Mucosa of descending colon (tissue), 3 donors: ENCODE measurements around the gene GLT8D1. TPM values are rescaled to one million over a fixed set of nuclear protein-coding genes. Genes with fewer than 3 reads are reported as not detected.
A peak's percentile ranks its signal among the peaks of the same experiment; 100 is the strongest.
"Not testable (repeated sequence)": the region's sequence is repeated elsewhere in the genome, so short reads cannot be mapped to it uniquely, and the experiment has no call there.

Experiments
- ATAC-seq: fragments of 200-7000 bp; cut with Tn5 transposase; one replicate; pipeline ENCODE4 v1.9.1; 2020; ENCODE audit warnings: mild to moderate bottlenecking, moderate library complexity
- DNase-seq, 3 donors: peaks; one replicate each; pipeline ENCODE4 v3.0.0-alpha.2; 2020
- H3K36me3 ChIP-seq: fragments of 200-600 bp; one replicate; pipeline ENCODE4 v1.8.0; 2021; ENCODE audit warnings: low read depth, mild to moderate bottlenecking
- H3K4me1 ChIP-seq: fragments of 200-600 bp; one replicate; pipeline ENCODE4 v1.8.0; 2021; ENCODE audit warnings: low read depth, mild to moderate bottlenecking
- H3K4me3 ChIP-seq: fragments of 200-600 bp; one replicate; pipeline ENCODE4 v1.8.0; 2021; ENCODE audit warnings: mild to moderate bottlenecking
- H3K9me3 ChIP-seq: fragments of 200-600 bp; one replicate; pipeline ENCODE4 v1.8.0; 2021; ENCODE audit warnings: mild to moderate bottlenecking
- intact Hi-C, 2 donors: fragments of 100-400 bp; cut with DNase I in 1 of 2; cut with micrococcal nuclease in 1 of 2; formaldehyde crosslinking; loops; one replicate each; pipeline versions ENCODE4 v1.11.0 to v1.11.1; 2022; cut with DNase I, micrococcal nuclease
- total RNA-seq, 3 donors: library from RNA; stranded (reverse); fragmentation: NEBNext Ultra II Directional in 2 of 3; extraction: Animal tissue kit (Norgen Biotek cat#: 25700) in 2 of 3; gene quantifications; one replicate each; pipeline versions ENCODE4 v1.2.1 to v1.2.4, GENCODE V29; 2021 to 2023
- TF ChIP-seq, protein P1 (sequence below): fragments of 200-600 bp; IDR thresholded peaks from one replicate; pipeline ENCODE4 v1.8.0; 2022; ENCODE audit warnings: antibody characterized with exemption, mild to moderate bottlenecking
- donor health status: DM: no; HTN: no; CAD: no; lungs with moderate emphysema.
- donor health status: DM: no; HTN: no; CAD: no.
- donor health status: DM: no; HTN: yes; CAD: no.

GLT8D1 gene
- total RNA-seq, 3 donors from 2014 or later = 24.4 to 36.0 (median 30.7) TPM

DNA sequence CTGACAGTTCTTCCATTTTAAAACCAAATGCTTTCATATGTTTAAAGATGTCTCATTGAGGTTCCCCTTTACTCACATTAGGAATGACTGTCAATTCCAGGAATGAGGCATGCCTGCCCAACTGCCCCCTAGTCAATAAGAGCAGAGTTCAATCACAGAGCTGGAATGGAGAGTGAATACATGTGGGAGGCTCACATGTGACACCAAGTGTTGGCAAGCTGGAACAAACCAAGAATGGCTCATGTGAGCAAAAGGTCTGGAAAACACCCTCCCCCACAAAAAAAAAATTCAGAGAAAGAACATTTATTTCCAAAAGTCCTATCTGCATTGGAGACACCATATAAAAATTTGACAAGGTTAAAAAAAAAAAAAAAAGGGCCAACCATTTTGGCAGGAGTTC lies 23.6 kb downstream of the GLT8D1 start:
- Histone ChIP-seq H3K4me1 (peaks cover 22% of the 10 kb centered on the region), H3K9me3 (no peaks in the 10 kb centered on the region), H3K36me3 (peaks cover 6% of the 10 kb centered on the region), H3K4me3 (no peak overlapping the region)
- no peak for ATAC-seq
- DNase-seq = no peak
- intact Hi-C loops = no loop called here
- TF ChIP-seq, protein P1, sequence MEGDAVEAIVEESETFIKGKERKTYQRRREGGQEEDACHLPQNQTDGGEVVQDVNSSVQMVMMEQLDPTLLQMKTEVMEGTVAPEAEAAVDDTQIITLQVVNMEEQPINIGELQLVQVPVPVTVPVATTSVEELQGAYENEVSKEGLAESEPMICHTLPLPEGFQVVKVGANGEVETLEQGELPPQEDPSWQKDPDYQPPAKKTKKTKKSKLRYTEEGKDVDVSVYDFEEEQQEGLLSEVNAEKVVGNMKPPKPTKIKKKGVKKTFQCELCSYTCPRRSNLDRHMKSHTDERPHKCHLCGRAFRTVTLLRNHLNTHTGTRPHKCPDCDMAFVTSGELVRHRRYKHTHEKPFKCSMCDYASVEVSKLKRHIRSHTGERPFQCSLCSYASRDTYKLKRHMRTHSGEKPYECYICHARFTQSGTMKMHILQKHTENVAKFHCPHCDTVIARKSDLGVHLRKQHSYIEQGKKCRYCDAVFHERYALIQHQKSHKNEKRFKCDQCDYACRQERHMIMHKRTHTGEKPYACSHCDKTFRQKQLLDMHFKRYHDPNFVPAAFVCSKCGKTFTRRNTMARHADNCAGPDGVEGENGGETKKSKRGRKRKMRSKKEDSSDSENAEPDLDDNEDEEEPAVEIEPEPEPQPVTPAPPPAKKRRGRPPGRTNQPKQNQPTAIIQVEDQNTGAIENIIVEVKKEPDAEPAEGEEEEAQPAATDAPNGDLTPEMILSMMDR = no peak

DNA sequence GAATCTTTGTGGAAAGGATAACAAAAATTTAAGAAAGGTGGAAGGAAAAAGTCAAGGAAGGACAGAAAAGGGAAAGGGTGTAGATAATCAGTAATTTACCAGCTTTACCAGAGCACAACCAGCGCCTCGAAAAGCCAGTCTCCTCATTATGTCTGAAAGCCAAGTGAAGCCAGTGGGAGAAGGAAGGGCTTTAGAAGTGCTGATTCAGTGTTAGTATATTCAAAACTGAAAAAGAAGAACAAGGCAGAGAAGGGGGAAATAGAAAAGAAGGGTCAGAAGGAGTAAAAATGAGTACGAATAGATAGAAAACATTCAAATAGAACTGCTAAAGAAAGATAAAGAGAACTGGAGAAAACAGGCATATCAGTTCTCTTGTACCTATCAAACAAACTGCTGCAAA lies 24.0 kb downstream of the GLT8D1 start:
- ATAC-seq (no peak), DNase-seq (no peak)
- TF ChIP-seq, protein P1 = no peak
- Histone ChIP-seq H3K4me1 (peaks cover 18% of the 10 kb centered on the region), H3K4me3 (no peak overlapping the region), H3K9me3 (no peaks in the 10 kb centered on the region), H3K36me3 (peaks cover 6% of the 10 kb centered on the region)
- intact Hi-C loops = no loop called here

DNA sequence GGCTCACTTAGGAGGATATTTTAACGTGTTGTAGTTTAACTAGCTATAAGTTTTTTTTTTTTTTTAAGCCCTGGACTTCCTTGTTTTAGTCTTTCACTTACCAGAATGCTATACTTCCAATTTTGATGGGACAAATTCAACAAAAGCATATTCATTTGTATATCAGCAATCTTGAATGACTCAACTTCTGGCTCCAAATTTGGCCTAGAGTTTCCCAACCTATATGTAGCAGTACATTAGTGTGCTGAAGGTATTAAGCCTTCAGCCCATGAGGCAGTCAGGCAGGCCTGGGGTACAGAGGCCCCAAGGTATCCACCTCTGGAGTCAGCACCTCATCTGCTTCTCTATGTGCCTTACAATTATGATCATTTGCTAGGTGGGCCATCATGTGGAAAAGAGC lies 25.8 kb downstream of the GLT8D1 start:
- DNase-seq = no peak
- intact Hi-C loops = no loop called here
- Histone ChIP-seq H3K36me3 (peaks cover 6% of the 10 kb centered on the region), H3K9me3 (no peaks in the 10 kb centered on the region), H3K4me3 (no peak overlapping the region), H3K4me1 (peaks cover 12% of the 10 kb centered on the region)
- TF ChIP-seq, protein P1 = no peak
- ATAC-seq = peak; percentile 29

DNA sequence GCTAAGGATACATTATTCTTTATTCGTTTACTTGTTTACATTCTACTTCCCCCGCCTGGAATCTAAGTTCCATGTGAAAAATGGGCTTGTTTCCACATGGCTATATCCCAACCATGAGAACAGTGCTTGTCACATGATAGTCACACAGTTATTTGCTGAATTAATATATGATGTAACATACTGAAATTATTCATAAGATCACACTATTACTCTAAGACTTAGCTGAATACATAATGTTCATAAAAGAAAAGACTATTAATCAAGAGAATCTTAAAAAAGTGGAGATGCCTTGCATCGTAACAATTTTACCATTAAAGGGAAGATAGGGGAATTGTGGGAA lies 26.4 kb downstream of the GLT8D1 start:
- no peaks in the 10 kb centered on the region for H3K9me3 ChIP-seq
- ATAC-seq (no peak), DNase-seq (no peak)
- peaks cover 6% of the 10 kb centered on the region for H3K4me1 ChIP-seq
- TF ChIP-seq, protein P1 = no peak
- no peak overlapping the region for H3K4me3 ChIP-seq
- intact Hi-C loops = no loop called here
- peaks cover 6% of the 10 kb centered on the region for H3K36me3 ChIP-seq

DNA sequence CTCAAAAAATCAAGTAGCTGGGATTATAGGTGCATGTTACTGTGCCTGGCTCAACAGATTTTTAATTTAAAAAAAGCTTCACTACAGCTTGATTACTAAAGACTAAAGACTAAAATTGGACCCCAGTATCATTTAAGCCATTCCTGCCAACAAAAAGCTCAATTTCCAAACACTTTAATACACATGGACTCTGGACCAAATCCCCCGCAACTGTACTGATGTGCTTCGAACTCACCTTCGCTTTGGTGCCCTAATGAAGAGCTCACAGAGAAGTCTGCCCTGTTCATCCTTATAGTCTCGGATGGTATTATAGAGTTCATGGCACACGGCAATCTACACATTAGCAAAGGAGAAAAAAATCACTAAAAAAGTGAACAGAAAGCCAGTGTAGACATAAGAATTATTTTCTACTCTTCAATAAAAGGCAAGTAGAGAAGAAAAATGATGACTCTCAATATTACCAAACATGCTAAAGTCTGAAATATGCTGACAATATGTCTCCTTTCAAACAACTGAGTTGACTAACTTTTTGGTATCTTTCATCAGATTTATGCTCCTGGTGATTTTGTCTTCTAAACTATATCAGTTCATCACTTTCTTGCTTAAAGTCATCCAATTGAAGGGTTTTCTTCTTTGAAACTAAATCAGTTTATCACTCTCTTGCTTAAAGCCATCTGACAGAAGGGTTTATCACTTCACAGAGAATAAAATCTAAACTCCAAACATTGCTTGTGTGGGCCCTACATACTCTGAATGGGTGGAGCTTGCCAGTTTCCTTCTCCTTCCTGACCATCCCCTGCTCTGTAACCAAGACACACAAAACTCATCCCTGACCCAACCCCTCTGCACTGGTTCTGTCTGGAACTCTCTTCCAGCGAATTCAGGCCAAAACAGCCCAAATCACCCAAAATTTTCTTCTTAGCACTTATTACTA lies 27.1 kb downstream of the GLT8D1 start:
- DNase-seq = no peak
- ATAC-seq = no peak
- intact Hi-C loops = no loop called here
- TF ChIP-seq, protein P1 = no peak
- H3K4me3 ChIP-seq = no peak overlapping the region
- peaks cover 6% of the 10 kb centered on the region for H3K36me3 ChIP-seq
- H3K4me1 ChIP-seq = no peaks in the 10 kb centered on the region
- no peaks in the 10 kb centered on the region for H3K9me3 ChIP-seq

DNA sequence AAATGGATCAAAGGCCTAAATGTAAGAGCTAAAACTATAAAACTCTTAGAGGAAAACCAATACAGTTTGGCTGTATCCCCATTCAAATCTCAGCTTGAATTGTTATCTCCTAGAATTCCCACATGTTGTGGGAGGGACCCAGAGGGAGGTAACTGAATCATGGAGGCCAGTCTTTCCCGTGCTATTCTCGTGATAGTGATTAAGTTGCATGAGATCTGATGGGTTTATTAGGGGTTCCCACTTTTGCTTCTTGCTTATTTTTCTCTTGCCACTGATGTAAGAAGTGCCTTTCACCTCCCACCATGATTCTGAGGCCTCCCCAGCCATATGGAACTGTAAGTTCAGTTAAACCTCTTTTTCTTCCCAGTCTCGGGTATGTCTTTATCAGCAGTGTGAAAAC lies 29.4 kb downstream of the GLT8D1 start:
- H3K36me3 ChIP-seq = not testable (repeated sequence)

More for the DNA sequence above, 29.4 kb downstream of the GLT8D1 start:
- ATAC-seq, H3K4me3 ChIP-seq, intact Hi-C loops, H3K9me3 ChIP-seq, DNase-seq, H3K4me1 ChIP-seq: not testable (repeated sequence)
